H1 (cell line): ENCODE results near the gene EML5. TPM values are rescaled to one million over a fixed set of nuclear protein-coding genes. Genes with fewer than 3 reads are reported as not detected.
A peak's percentile ranks its signal among the peaks of the same experiment; 100 is the strongest.

Source experiments
- ASH2L ChIP-seq: fragments of 200-600, 300-600 bp; sonication (generic); IDR thresholded peaks from one replicate; pipeline ENCODE4 v1.7.1; 2017; ENCODE audit warnings: low read length
- ATF2 ChIP-seq: IDR thresholded peaks from 2 replicates; pipeline ENCODE4 v1.6.1; 2012; ENCODE audit warnings: low read length, inconsistent platforms
- BACH1 ChIP-seq: IDR thresholded peaks from 2 replicates; pipeline ENCODE4 v1.6.1; 2012; ENCODE audit warnings: low read length, improper control_type of control experiment
- CHD2 ChIP-seq: IDR thresholded peaks from 2 replicates; pipeline ENCODE4 v1.6.1; 2012; ENCODE audit warnings: low read length, improper control_type of control experiment
- CREB1 ChIP-seq: IDR thresholded peaks from 2 replicates; pipeline ENCODE4 v1.6.1; 2012; ENCODE audit warnings: inconsistent platforms
- EZH2 ChIP-seq: fragments of 200-600 bp; sonication (generic); IDR thresholded peaks from 2 replicates; pipeline ENCODE4 v1.7.1; 2012; ENCODE audit warnings: low read depth, mild to moderate bottlenecking, moderate library complexity, low read length, inconsistent platforms; ENCODE audit not compliant: severe bottlenecking
- GABPA ChIP-seq: IDR thresholded peaks from 2 replicates; pipeline ENCODE4 v1.6.1; 2011; ENCODE audit warnings: mild to moderate bottlenecking, low read length, moderate library complexity, borderline replicate concordance; ENCODE audit not compliant: insufficient read depth
- HDAC2 ChIP-seq, 2 experiments: fragments of 300-600 bp in 1 of 2; sonication (generic) in 1 of 2; IDR thresholded peaks; 2 replicates each; pipeline ENCODE4 v1.6.1; 2011 to 2012; ENCODE audit warnings: low read depth in 2 of 2, low read length in 2 of 2, mild to moderate bottlenecking in 2 of 2, moderate library complexity in 2 of 2, borderline replicate concordance in 1 of 2, inconsistent platforms in 1 of 2
- HDAC6 ChIP-seq: IDR thresholded peaks from one replicate; pipeline ENCODE4 v1.7.1; 2012; ENCODE audit warnings: low read depth, mild to moderate bottlenecking, inconsistent platforms, low read length, moderate library complexity
- KDM1A ChIP-seq: fragments of 200-600, 300-600 bp; sonication (generic); IDR thresholded peaks from 2 replicates; pipeline ENCODE4 v1.7.1; 2016; ENCODE audit warnings: mild to moderate bottlenecking, low read length, borderline replicate concordance
- KDM4A ChIP-seq: IDR thresholded peaks from one replicate; pipeline ENCODE4 v1.7.1; 2012; ENCODE audit warnings: low read depth, mild to moderate bottlenecking, moderate library complexity, low read length, inconsistent platforms; ENCODE audit not compliant: severe bottlenecking
- KDM5A ChIP-seq: fragments of 200-600 bp; IDR thresholded peaks from 2 replicates; pipeline ENCODE4 v1.7.1; 2012; ENCODE audit warnings: mild to moderate bottlenecking, low read length, inconsistent platforms, mixed read lengths
- NRF1 ChIP-seq: IDR thresholded peaks from 2 replicates; pipeline ENCODE4 v1.6.1; 2011; ENCODE audit warnings: mild to moderate bottlenecking, low read depth, low read length, improper control_type of control experiment
- PHF8 ChIP-seq: fragments of 200-600 bp; sonication (generic); conservative IDR thresholded peaks from 2 replicates; pipeline ENCODE4 v1.7.1; 2012; ENCODE audit warnings: low read depth, mild to moderate bottlenecking, inconsistent platforms, low read length, moderate library complexity
- RBBP5 ChIP-seq: IDR thresholded peaks from 2 replicates; pipeline ENCODE4 v1.7.1; 2012; ENCODE audit warnings: low read depth, mild to moderate bottlenecking, inconsistent platforms, low read length, moderate library complexity, borderline replicate concordance
- RNF2 ChIP-seq: fragments of 200-900, 300-1000 bp; sonication (generic); IDR thresholded peaks from 2 replicates; pipeline ENCODE4 v1.7.1; 2016; ENCODE audit warnings: borderline replicate concordance, low read depth, mild to moderate bottlenecking, antibody characterized with exemption, low read length; ENCODE audit not compliant: poor library complexity, severe bottlenecking; ENCODE audit errors: missing control alignments
- RXRA ChIP-seq: IDR thresholded peaks from 2 replicates; pipeline ENCODE4 v1.6.1; 2011; ENCODE audit warnings: low read depth, mild to moderate bottlenecking, low read length, moderate library complexity; ENCODE audit not compliant: insufficient read depth
- SP2 ChIP-seq: IDR thresholded peaks from 2 replicates; pipeline ENCODE4 v1.6.1; 2012; ENCODE audit warnings: mild to moderate bottlenecking, low read length, inconsistent platforms
- TAF1 ChIP-seq: IDR thresholded peaks from 2 replicates; pipeline ENCODE4 v1.6.1; 2011; ENCODE audit warnings: mild to moderate bottlenecking, low read depth, low read length
- TBP ChIP-seq: IDR thresholded peaks from 2 replicates; pipeline ENCODE4 v1.6.1; 2011; ENCODE audit warnings: low read depth, low read length, improper control_type of control experiment
- TCF12 ChIP-seq: IDR thresholded peaks from 2 replicates; pipeline ENCODE4 v1.6.1; 2011; ENCODE audit warnings: low read depth, mild to moderate bottlenecking, low read length
- TEAD4 ChIP-seq: IDR thresholded peaks from 2 replicates; pipeline ENCODE4 v1.6.1; 2012; ENCODE audit warnings: low read depth, low read length, inconsistent platforms, mixed read lengths
- polyA plus RNA-seq, 7 experiments: library from polyadenylated mRNA; depleted of rRNA in 3 of 7; stranded (reverse) in 5 of 7; unstranded in 2 of 7; fragments of >200 nt in 5 of 7; fragments of 200-250 nt in 2 of 7; gene quantifications; 1 replicate in 5 of 7; 2 replicates in 1 of 7; 4 replicates in 1 of 7; pipeline versions ENCODE4 v1.2.1 to v1.2.3, GENCODE V29; 2011 to 2013; ENCODE audit warnings: missing spikeins in 2 of 7, mixed read lengths in 2 of 7
- total RNA-seq: library from RNA; stranded (reverse); fragmentation: NEBNext Ultra II Directional; extraction: Animal tissue kit (Norgen Biotek cat#: 25700); gene quantifications from 2 replicates; pipeline ENCODE4 v1.2.1, GENCODE V29; 2021

The EML5 gene
- total and polyA plus RNA-seq, 2 of the 8 experiments (the other 6 are each of a cell fraction or from before 2014, with no cell fraction given), result 0.39 to 0.88 TPM

- peak in 1 of 2 experiments; percentile 54; a peak in 1 of 4 replicates for TF ChIP-seq HDAC2 (IDR thresholded peaks at IDR 0.05; ENCODE audit: borderline replicate concordance in 1 of 2, low read depth in 2 of 2, low read length in 2 of 2)
- TF ChIP-seq CREB1, result peak; percentile 9; the same call in 1 of the 2 replicates
- TF ChIP-seq RNF2, result no peak
- TF ChIP-seq ATF2, result no peak
- peak; percentile 54 for TF ChIP-seq KDM4A
- peak; percentile 90 for TF ChIP-seq ASH2L
- no peak for TF ChIP-seq EZH2
- no peak for TF ChIP-seq KDM5A
- no peak for TF ChIP-seq SP2
- TF ChIP-seq TCF12, result no peak
- no peak for TF ChIP-seq HDAC6
- no peak for TF ChIP-seq GABPA
- peak; percentile 96 for TF ChIP-seq RBBP5
- TF ChIP-seq RXRA, result no peak
- peak; percentile 29; the same call in 1 of the 2 replicates for TF ChIP-seq KDM1A
- TF ChIP-seq BACH1, result no peak
- TF ChIP-seq TBP, result peak; percentile 49; the same call in 1 of the 2 replicates
- TF ChIP-seq CHD2, result no peak
- peak; percentile 94 for TF ChIP-seq PHF8
- peak; percentile 77 for TF ChIP-seq TAF1
- TF ChIP-seq NRF1, result peak; percentile 96
- TF ChIP-seq TEAD4, result no peak
Measured at GRCh38 chr14:88562831-88563686, 229.7 kb downstream of the EML5 start, which contains the start of gene ZC3H14 (continued).
